Breast epithelium (tissue), 4 donors: Measurements from ENCODE around the gene BRSK1. TPM values are rescaled to one million over a fixed set of nuclear protein-coding genes. Genes with fewer than 3 reads are reported as not detected.
"Not testable (repeated sequence)": the region's sequence is repeated elsewhere in the genome, so short reads cannot be mapped to it uniquely, and the experiment has no call there.

Experiments used
- DNase-seq, 2 donors: peaks; one replicate each; pipeline ENCODE4 v3.0.0-alpha.2; 2019; ENCODE audit warnings: low spot score in 2 of 2
- H3K27ac ChIP-seq, 2 donors: fragments of 200-600 bp; sonication (generic) in 1 of 2; one replicate each; pipeline ENCODE4 v1.5.1; 2016 to 2019; ENCODE audit warnings: mild to moderate bottlenecking in 1 of 2
- H3K27me3 ChIP-seq, 2 donors: fragments of 200-600 bp; sonication (generic) in 1 of 2; one replicate each; pipeline versions ENCODE4 v1.5.1 to v1.6.0; 2017 to 2019; ENCODE audit warnings: control low read depth in 1 of 2, mild to moderate bottlenecking in 1 of 2
- H3K36me3 ChIP-seq: fragments of 200-600 bp; one replicate; pipeline ENCODE4 v1.5.1; 2019
- H3K4me1 ChIP-seq, 2 donors: fragments of 200-600 bp; sonication (generic); one replicate each; pipeline ENCODE4 v1.5.1; 2016 to 2019; ENCODE audit warnings: control low read depth in 1 of 2
- H3K4me3 ChIP-seq, 3 donors: fragments of 200-600 bp; sonication (generic); 1 replicate in 2 of 3; 2 replicates in 1 of 3; pipeline ENCODE4 v1.5.1; 2016 to 2019; ENCODE audit warnings: mild to moderate bottlenecking in 3 of 3, moderate library complexity in 2 of 3
- H3K9me3 ChIP-seq, 2 donors: fragments of 200-600 bp; sonication (generic) in 1 of 2; one replicate each; pipeline ENCODE4 v1.5.1; 2016 to 2019; ENCODE audit warnings: control low read depth in 1 of 2
- CTCF ChIP-seq, 3 donors: fragments of 450-650 bp; IDR thresholded peaks; one replicate each; pipeline ENCODE4 v1.5.1; 2016 to 2017; ENCODE audit warnings: antibody characterized with exemption in 3 of 3, mild to moderate bottlenecking in 3 of 3, moderate library complexity in 3 of 3
- POLR2A ChIP-seq: fragments of 450-650 bp; IDR thresholded peaks from one replicate; pipeline ENCODE4 v1.6.1; 2016; ENCODE audit warnings: antibody characterized with exemption, mild to moderate bottlenecking, moderate library complexity
- POLR2AphosphoS5 ChIP-seq, 3 donors: sonication (generic); formaldehyde crosslinking; IDR thresholded peaks; one replicate each; pipeline ENCODE4 v1.6.1; 2017; ENCODE audit warnings: antibody characterized with exemption in 3 of 3
- intact Hi-C: fragments of 100-400 bp; cut with DNase I; formaldehyde crosslinking; loops from one replicate; pipeline ENCODE4 v1.15.1; 2023; ENCODE audit warnings: low total_unique reads
- total RNA-seq, 3 donors: library from RNA; depleted of rRNA; stranded (reverse); fragments of >200 nt; gene quantifications; one replicate each; pipeline ENCODE4 v1.1.0, GENCODE V29; 2016

BRSK1 gene
- total RNA-seq, 3 donors from 2014 or later: 2.5 to 4.6 TPM; not detected in 1

DNA sequence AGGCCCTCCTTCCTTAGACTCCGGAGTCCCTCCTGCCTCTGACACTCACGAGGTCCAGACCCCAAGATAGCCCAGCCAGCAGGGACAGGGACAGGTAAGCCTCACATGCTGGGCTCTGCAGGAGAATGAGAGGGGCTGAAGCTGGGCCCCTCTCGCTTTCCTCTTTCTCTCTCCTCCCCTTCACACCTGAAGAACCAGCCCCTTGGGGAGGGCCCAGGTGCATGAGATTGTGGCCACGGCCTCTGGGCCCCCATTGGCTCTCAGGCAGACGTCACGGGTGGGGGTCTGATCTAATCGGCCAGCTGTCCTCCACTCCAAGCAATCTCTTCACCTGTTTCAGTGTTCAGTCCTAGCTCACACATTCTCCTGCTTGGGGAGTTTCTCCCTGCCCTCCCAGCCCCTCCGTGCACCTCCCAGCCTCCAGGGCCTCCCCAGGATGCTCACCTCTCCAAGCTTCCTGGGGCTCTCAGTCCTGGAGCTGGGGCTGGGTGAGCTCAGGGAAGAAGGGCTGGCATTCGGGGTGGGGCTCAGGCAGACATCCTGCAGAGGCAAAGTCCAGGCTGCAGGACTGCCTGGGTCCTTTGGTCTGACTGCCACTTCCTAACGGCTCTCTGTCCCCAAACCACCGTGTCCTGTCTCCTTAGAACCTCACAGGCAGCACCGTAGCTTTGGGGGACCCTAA is 38.5 kb downstream of the BRSK1 start:
- intact Hi-C loops: no loop called here
- H3K27ac ChIP-seq: no peak overlapping the region
- no peaks in the 10 kb centered on the region for H3K4me1 ChIP-seq
- no peaks in the 10 kb centered on the region for H3K9me3 ChIP-seq
- TF ChIP-seq CTCF (IDR thresholded peaks at IDR 0.05) (no peak), POLR2AphosphoS5 (IDR thresholded peaks at IDR 0.05) (no peak), POLR2A (no peak)
- H3K36me3 ChIP-seq: no peaks in the 10 kb centered on the region
- DNase-seq: no peak
- H3K4me3 ChIP-seq: no peak overlapping the region
- peaks cover 0 to 5% of the 10 kb centered on the region in 2 donors for H3K27me3 ChIP-seq

DNA sequence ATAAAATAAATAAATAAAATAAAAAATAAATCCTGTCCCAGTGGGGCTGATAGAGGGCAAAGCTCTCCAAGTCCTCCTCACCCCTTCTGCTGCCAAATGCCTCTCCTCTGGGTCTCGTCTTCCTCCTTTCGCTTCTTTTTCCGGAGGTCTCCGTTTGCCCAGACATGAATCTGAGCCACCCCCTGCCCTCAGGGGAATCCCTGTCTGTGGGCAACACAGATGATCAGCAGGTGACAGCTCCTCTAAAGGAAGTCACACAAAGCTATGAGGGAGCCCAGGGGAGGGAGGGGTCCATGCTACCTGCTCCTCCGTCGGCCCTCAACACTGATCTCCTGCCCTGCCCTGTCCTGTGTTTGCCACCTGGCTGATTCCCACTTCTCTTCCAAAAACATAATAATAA is 40.9 kb downstream of the BRSK1 start:
- Histone ChIP-seq H3K36me3 (no peaks in the 10 kb centered on the region), H3K4me3 (peak overlapping the region in 1 of 3 donors; percentile 3), H3K4me1 (no peaks in the 10 kb centered on the region), H3K27ac (no peak overlapping the region), H3K27me3 (peaks cover 0 to 5% of the 10 kb centered on the region in 2 donors), H3K9me3 (no peaks in the 10 kb centered on the region)
- no peak for TF ChIP-seq CTCF (IDR thresholded peaks at IDR 0.05)
- no peak for TF ChIP-seq POLR2AphosphoS5 (IDR thresholded peaks at IDR 0.05)
- no peak for TF ChIP-seq POLR2A
- intact Hi-C loops: no loop called here
- no peak for DNase-seq

GRCh38 chr19:55325172-55325571 is 41.4 kb downstream of the BRSK1 start, which contains the start of gene TMEM150B:
TSS of gene TMEM150B (minus strand) at chr19:55325341. CDS start at chr19:55321036, 4,305 bp downstream.
- Histone ChIP-seq H3K27me3 (peaks cover 0 to 5% of the 10 kb centered on the region in 2 donors), H3K36me3 (no peaks in the 10 kb centered on the region), H3K9me3 (no peaks in the 10 kb centered on the region), H3K4me1 (no peaks in the 10 kb centered on the region), H3K4me3 (peak within 1 kb of the TSS in 1 of 3 donors; percentile 3), H3K27ac (no peak within 1 kb of the TSS)
- no peak for DNase-seq
- TF ChIP-seq CTCF (IDR thresholded peaks at IDR 0.05) (no peak), POLR2AphosphoS5 (IDR thresholded peaks at IDR 0.05) (no peak), POLR2A (no peak)
- intact Hi-C loops: no loop called here

DNA sequence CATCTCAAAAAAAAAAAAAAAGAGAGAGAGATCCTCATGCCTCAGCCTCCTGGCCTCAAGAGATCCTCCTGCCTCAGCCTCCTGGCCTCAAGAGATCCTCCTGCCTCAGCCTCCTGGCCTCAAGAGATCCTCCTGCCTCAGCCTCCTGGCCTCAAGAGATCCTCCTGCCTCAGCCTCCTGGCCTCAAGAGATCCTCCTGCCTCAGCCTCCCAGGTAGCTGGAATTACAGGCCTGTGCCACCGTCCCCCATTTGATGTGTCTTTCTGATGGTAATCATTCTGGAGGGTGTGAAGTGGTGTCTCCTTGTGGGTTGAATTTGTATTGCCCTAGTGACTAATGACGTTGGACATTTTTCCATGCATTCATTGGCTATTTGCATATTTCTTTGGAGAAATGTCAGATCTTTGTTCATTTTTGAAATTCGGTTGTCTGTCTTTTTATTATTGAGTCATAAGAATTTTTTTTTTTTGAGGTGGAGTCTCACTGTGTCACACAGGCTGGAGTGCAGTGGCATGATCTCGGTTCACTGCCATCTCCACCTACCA is 45.0 kb downstream of the BRSK1 start:
- intact Hi-C loops, H3K27ac ChIP-seq, H3K9me3 ChIP-seq, H3K4me1 ChIP-seq, H3K36me3 ChIP-seq, H3K27me3 ChIP-seq, H3K4me3 ChIP-seq, DNase-seq: not testable (repeated sequence)

DNA sequence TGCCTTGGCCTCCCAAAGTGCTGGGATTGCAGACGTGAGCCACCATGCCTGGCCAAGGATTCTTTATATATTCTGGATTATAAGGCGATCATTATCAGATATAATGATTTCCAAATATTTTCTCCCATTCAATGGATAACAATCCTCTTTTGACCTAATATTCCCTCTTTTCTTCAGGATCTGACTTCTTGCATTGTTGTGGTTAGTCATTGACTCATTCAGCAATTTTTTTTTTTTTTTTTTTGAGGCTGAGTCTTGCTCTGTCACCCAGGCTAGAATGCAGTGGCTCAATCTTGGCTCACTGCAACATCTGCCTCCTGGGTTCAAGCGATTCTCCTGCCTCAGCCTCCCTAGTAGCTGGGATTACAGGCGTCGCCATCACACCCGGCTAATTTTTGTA is 46.0 kb downstream of the BRSK1 start:
- H3K9me3 ChIP-seq: not testable (repeated sequence)

DNA sequence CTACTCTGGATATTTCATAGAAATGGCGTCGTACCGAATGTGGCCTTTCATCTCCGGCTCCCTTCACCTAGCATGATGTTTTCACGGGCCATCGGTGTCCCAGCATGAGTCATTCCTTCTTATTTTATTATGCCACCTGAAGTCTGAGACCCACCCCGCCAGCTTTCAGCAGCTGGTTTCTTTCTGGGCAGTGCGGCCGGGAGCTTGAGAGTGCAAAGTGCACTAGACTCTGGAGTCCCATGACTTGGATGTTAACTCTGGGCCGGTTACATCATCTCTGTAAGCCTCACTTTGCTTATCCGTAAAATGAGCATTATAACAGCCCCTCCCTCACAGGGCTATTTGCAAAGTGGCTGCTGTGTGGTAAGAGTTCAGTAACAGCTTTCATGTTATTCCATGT is 50.1 kb downstream of the BRSK1 start:
- no peaks in the 10 kb centered on the region for H3K9me3 ChIP-seq
- H3K4me3 ChIP-seq: no peak overlapping the region
- no peaks in the 10 kb centered on the region for H3K27me3 ChIP-seq
- no peak for DNase-seq
- intact Hi-C loops: no loop called here
- no peak overlapping the region for H3K27ac ChIP-seq
- H3K4me1 ChIP-seq: no peaks in the 10 kb centered on the region
- TF ChIP-seq POLR2A: no peak
- no peak for TF ChIP-seq CTCF (IDR thresholded peaks at IDR 0.05)
- TF ChIP-seq POLR2AphosphoS5 (IDR thresholded peaks at IDR 0.05): no peak
- no peaks in the 10 kb centered on the region for H3K36me3 ChIP-seq

More for the DNA sequence above, 46.0 kb downstream of the BRSK1 start:
- H3K27ac ChIP-seq, H3K36me3 ChIP-seq, H3K4me1 ChIP-seq, H3K27me3 ChIP-seq, DNase-seq, H3K4me3 ChIP-seq, intact Hi-C loops: not testable (repeated sequence)
